T47D (cell line): Measurements from ENCODE around the gene PELI2.
A peak's percentile ranks its signal among the peaks of the same experiment; 100 is the strongest.

Experiments used
- DNase-seq, 2 experiments: peaks; one replicate each; pipeline versions ENCODE4 v3.0.0 to v3.0.0-alpha.2; 2011 to 2012; ENCODE audit warnings: low read depth in 1 of 2, low spot score in 1 of 2
- JUND ChIP-seq: IDR thresholded peaks from 2 replicates; pipeline ENCODE4 v1.6.1; 2012; ENCODE audit warnings: low read depth
- in situ Hi-C: cut with HindIII; loops from 2 replicates; pipeline ENCODE4 v1.10.0; 2016; ENCODE audit warnings: low sequenced_read_pairs, low pct_unique_long_range_greater_than_20kb

The PELI2 gene

DNA sequence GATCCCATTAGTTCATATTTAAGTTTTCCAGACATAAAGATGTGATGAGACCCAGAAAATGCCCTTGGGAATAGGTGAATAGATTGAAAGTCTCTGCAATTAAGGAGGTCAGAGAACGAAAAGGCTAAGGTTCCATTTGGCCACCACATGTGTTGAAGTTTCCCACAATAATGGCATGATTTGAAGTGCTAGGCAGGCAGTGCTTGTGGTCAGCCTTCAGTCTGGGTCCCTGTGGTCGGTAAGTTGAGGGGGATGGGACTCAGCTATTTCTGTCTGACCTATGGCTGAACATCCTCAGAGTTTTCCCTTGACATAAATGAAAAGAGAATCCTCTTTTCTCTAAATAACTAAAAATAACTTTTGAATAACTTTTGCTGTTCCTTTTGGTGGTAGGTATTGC, 92.4 kb downstream of the PELI2 start:
- TF ChIP-seq JUND = no peak
- DNase-seq = no peak
- in situ Hi-C loops = no loop called here

DNA sequence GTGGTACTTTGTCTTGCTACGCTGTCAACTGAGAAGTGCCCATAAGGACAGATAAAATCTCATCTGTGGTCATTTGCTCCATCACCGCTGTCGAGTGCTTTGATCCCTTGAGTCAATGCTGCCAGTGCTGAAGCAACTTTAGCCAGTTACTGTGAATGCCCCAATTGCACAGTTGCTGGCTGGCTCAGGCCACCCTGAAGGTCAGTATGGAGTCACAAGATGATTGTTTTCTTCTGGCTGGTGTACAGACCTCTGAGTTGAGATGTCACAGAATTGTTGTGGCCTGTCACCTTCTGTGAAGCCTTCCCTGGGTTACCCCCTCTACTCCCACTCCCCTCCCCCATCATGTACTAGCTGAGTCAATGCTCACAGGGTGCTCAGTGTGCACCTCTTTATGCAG, 92.9 kb downstream of the PELI2 start:
- in situ Hi-C loops = no loop called here
- TF ChIP-seq JUND = no peak

GRCh38 chr14:56211844-56212243, 93.6 kb downstream of the PELI2 start:
- no peak for DNase-seq
- no peak for TF ChIP-seq JUND
- in situ Hi-C loops = no loop called here

More for the DNA sequence above, 92.9 kb downstream of the PELI2 start:
- no peak for DNase-seq

GRCh38 chr14:56212521-56212920, 94.3 kb downstream of the PELI2 start:
- no peak for TF ChIP-seq JUND
- in situ Hi-C loops = no loop called here
- no peak for DNase-seq

DNA sequence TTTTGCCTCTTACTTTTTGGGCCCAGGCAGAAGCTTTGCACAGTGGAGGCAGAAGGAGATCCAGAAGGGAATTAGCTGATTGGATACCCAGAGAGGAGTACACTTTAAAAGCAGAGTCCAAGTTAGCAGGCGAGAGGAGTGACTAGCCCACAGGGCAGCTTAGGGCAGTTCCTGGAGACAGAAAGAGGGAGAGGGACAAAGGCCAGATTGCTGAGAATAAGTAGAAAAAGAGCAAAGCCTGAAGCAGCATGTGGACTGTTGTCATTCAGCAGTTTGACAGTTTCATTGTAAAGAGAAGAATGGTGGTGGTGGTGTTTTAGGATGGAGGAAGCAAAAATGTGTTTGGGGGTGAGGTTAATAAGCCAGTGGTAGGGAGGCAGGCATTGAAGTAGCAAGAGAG, 95.1 kb downstream of the PELI2 start:
- in situ Hi-C loops = no loop called here
- DNase-seq = no peak
- no peak for TF ChIP-seq JUND

- DNase-seq = no peak
- no peak for TF ChIP-seq JUND
- in situ Hi-C loops = no loop called here
These were observed 97.0 kb downstream of the PELI2 start for GRCh38 chr14:56215180-56215579.

DNA sequence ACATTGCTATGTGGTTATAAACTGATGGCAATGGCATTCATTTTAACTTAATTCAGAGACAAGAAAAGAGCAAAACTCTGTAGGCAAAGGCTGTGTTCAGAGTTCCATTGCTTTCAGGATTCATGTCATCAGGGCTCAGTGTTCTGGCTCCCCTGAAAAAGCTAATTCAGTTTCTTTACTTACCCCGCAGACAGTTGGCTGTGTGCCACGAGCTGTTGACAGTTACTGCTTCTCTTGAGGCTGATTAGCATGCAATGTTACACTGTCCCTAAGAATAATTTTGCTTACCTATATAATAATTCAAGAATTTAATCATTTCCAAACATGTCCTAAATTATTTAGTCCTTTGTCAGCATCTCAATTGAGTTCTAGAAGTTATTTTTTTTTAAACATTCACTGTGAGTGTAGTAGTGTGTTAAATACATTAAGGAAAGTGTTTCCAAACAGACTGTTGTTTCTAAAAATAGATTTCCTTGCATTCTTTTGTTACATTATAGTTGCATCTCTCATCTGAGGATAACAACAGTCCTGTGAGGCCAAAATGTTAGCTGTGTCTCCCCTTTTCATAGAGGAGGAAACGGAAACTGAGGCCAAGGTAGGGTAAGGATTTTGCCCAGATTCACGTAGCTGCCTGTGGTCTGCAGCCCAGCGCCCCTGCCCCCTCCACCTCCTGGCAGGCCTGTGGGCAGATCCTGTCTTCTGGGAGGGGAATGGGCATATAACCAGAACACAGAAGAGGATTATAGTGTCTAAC, 98.6 kb downstream of the PELI2 start:
- no peak for TF ChIP-seq JUND
- peak in 1 of 2 experiments; percentile 20 for DNase-seq
- in situ Hi-C loops = no loop called here

GRCh38 chr14:56217380-56218045, 99.3 kb downstream of the PELI2 start:
- in situ Hi-C loops = no loop called here
- no peak for DNase-seq

DNA sequence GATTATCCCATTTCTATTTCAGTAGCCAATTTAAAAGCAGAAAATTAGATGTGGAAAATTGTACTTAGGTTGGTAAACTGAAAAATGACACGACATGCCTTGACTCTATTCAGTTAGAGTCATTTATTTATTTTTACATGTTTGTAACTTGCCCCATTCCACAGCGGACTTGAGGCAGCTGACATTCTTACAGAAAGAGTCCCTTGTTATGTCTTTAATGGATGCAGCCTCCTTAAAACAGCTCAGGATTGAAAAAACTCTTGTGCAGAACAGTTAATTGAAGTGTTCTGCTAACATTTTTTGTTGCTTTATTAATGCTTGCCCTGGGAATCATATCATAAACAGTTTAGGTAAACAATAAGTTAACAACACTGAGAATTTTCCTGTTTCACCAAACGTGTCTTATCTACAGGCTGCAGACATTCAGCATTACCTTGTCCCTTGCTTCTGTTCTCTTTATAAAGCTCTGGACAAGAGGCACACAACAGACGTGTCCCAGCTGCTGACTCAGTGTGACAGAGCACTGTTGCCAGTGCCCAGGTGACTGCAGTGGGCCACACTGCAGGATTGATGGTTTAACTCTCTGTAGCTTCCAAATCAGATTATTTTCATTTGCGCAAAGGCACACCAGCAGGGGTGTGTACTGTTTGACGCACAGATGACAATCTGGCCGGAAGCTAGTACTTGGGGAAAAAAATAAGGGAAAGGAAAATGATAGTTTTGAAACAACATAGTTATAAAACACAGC, 101.6 kb downstream of the PELI2 start:
- no peak for DNase-seq
- in situ Hi-C loops = no loop called here
- no peak for TF ChIP-seq JUND

More at GRCh38 chr14:56217380-56218045, 99.3 kb downstream of the PELI2 start:
- TF ChIP-seq JUND = no peak

DNA sequence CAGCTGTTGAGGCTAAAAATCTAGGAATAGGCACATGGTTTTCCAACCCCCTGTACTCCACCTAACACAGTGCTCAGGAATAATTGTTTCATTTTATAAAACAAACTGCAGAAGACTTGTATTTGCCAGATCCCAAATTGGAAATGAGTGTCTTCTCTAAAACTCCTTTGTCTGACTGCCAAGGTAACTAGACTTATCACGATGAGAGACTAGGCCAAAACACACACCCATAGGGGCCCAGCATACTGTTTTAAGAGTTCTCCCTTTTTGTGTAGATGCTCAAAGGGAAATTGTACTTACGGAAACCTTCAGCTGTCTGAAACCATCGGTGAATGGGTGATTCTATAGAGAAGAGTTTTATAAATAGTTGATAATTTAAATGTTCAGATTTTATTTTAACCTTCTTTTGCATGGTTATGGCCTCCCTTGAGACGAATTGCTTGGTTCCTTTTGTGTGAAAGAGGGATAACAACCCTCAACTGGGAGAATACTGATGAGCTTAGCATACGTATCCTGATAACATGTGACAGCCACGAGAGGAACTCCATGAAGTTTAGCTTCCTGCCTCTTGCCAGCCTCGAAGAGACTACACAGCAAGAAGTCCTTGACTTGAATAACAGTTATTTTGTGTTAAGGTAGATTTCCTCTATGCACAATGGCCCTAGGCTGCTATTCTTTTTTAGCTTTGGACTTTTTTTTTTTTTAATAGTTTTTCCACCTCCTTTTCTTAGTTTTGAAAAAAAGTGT, 103.3 kb downstream of the PELI2 start:
- TF ChIP-seq JUND = no peak
- DNase-seq = peak in 1 of 2 experiments; percentile 32
- in situ Hi-C loops = no loop called here

- DNase-seq = no peak
- in situ Hi-C loops = no loop called here
- no peak for TF ChIP-seq JUND
These were observed 106.0 kb downstream of the PELI2 start for GRCh38 chr14:56224229-56224628.

GRCh38 chr14:56224691-56225681, 106.8 kb downstream of the PELI2 start:
- in situ Hi-C loops = no loop called here
- DNase-seq = no peak
- no peak for TF ChIP-seq JUND
